HepG2 (cell line): ENCODE data around the gene ADCYAP1R1. TPM values are rescaled to one million over a fixed set of nuclear protein-coding genes. Genes with fewer than 3 reads are reported as not detected.

Experiments used
- ATAC-seq: fragments of 200-7000 bp; cut with Tn5 transposase; 3 replicates; pipeline ENCODE4 v1.9.1; 2020; ENCODE audit warnings: mild to moderate bottlenecking, moderate library complexity
- BruUV-seq: library from RNA; stranded (reverse); fragments of 400-500 nt; replicated peaks from 2 replicates; lab custom pipeline; 2021; lab: Mats Ljungman, UMichigan
- CTCF ChIA-PET: fragments of 300-600 bp; formaldehyde crosslinking; extraction: SDS; loops from one replicate; lab custom pipeline; 2021; ENCODE audit warnings: low total read pairs, inconsistent platforms, low intra/inter-chr PET ratio; lab: Yijun Ruan, JAX
- POLR2A ChIA-PET: fragments of 350-600 bp; sonication (Branson Sonifier 250); formaldehyde crosslinking; loops from one replicate; lab custom pipeline; 2020; ENCODE audit warnings: antibody characterized with exemption, inconsistent platforms; lab: Yijun Ruan, JAX
- DNase-seq: peaks from one replicate; pipeline ENCODE4 v3.0.0-alpha.2; 2015; ENCODE audit warnings: low spot score
- FAIRE-seq: peaks from 3 replicates; lab custom pipeline; 2011; peaks lifted over from hg19 to GRCh38; lab: Jason Lieb, UNC
- H2AFZ ChIP-seq: one replicate; pipeline ENCODE4 v1.6.1; 2011; ENCODE audit warnings: low read length, inconsistent platforms
- H3K27ac ChIP-seq: fragments of 300-600 bp; 3 replicates; pipeline ENCODE4 v1.8.0; 2011; ENCODE audit warnings: mixed run types, mild to moderate bottlenecking, mixed read lengths, low read length, inconsistent platforms; ENCODE audit not compliant: insufficient read depth; ENCODE audit errors: extremely low read length
- H3K27me3 ChIP-seq, 2 experiments: fragments of 200-600 bp in 1 of 2; 2 replicates in 1 of 2; 3 replicates in 1 of 2; pipeline versions ENCODE4 v1.6.0 to v1.8.0; 2011; ENCODE audit warnings: low read length in 2 of 2, mild to moderate bottlenecking in 2 of 2, moderate library complexity in 2 of 2, inconsistent platforms in 1 of 2; ENCODE audit not compliant: insufficient read depth in 2 of 2, control insufficient read depth in 1 of 2
- H3K36me3 ChIP-seq, 2 experiments: fragments of 200-600 bp in 1 of 2; replicated peaks in 1 of 2; 2 replicates in 1 of 2; 3 replicates in 1 of 2; pipeline versions ENCODE4 v1.5.1 to v1.8.0; 2011; ENCODE audit warnings: low read length in 2 of 2, inconsistent platforms in 1 of 2; ENCODE audit not compliant: insufficient read depth in 2 of 2, control insufficient read depth in 1 of 2
- H3K4me1 ChIP-seq: 2 replicates; pipeline ENCODE4 v1.5.1; 2012; ENCODE audit warnings: low read length, inconsistent platforms; ENCODE audit not compliant: insufficient read depth
- H3K4me2 ChIP-seq: 2 replicates; pipeline ENCODE4 v1.6.0; 2011; ENCODE audit warnings: low read depth, low read length, inconsistent platforms
- H3K4me3 ChIP-seq, 3 experiments: fragments of 200-600 bp in 1 of 3; sonication (generic), shearing (Covaris generic) in 1 of 3; replicated peaks in 1 of 3; 2 replicates each; pipeline ENCODE4 v1.5.1; 2011 to 2016; ENCODE audit warnings: low read length in 3 of 3, inconsistent platforms in 2 of 3, low read depth in 2 of 3, mild to moderate bottlenecking in 2 of 3, control low read depth in 1 of 3, mixed read lengths in 1 of 3; ENCODE audit not compliant: insufficient read depth in 1 of 3
- H3K79me2 ChIP-seq: one replicate; pipeline ENCODE4 v1.6.1; 2011; ENCODE audit warnings: low read length, inconsistent platforms; ENCODE audit not compliant: insufficient read depth
- H3K9ac ChIP-seq: 2 replicates; pipeline ENCODE4 v1.6.0; 2011; ENCODE audit warnings: mild to moderate bottlenecking, low read depth, low read length, inconsistent platforms; ENCODE audit not compliant: insufficient read depth
- H3K9me3 ChIP-seq: 2 replicates; pipeline ENCODE4 v1.5.1; 2012; ENCODE audit warnings: mild to moderate bottlenecking, low read length
- H4K20me1 ChIP-seq: 2 replicates; pipeline ENCODE4 v1.6.0; 2011; ENCODE audit warnings: inconsistent platforms, mild to moderate bottlenecking, low read length, moderate library complexity; ENCODE audit not compliant: insufficient read depth
- ARID2 ChIP-seq: sonication (generic); formaldehyde crosslinking; IDR thresholded peaks from 2 replicates; pipeline ENCODE4 v1.8.1; 2022; ENCODE audit warnings: mild to moderate bottlenecking, missing genetic modification reagents, borderline replicate concordance
- ATF7 ChIP-seq, 2 experiments: fragments of 450-650 bp in 1 of 2; sonication (generic) in 1 of 2; formaldehyde crosslinking in 1 of 2; IDR thresholded peaks; 2 replicates each; pipeline versions ENCODE4 v1.4.0 to v1.6.1; 2016 to 2020; ENCODE audit warnings: antibody characterized with exemption in 1 of 2, mild to moderate bottlenecking in 1 of 2, missing genetic modification reagents in 1 of 2
- DNMT3B ChIP-seq: conservative IDR thresholded peaks from 2 replicates; pipeline ENCODE4 v1.6.1; 2016; ENCODE audit warnings: missing biosample characterization, control low read depth
- FOXO1 ChIP-seq: sonication (generic); formaldehyde crosslinking; IDR thresholded peaks from 2 replicates; pipeline ENCODE4 v1.4.0; 2020; ENCODE audit warnings: missing genetic modification reagents
- HMG20B ChIP-seq: conservative IDR thresholded peaks from 2 replicates; pipeline ENCODE4 v1.6.1; 2016; ENCODE audit warnings: missing genetic modification reagents, missing compliant biosample characterization
- ISL2 ChIP-seq: sonication (generic); formaldehyde crosslinking; IDR thresholded peaks from 2 replicates; pipeline ENCODE4 v1.5.0; 2020; ENCODE audit warnings: missing genetic modification reagents
- MNT ChIP-seq: fragments of 450-650 bp; IDR thresholded peaks from 2 replicates; pipeline ENCODE4 v1.6.1; 2016
- PLRG1 ChIP-seq: fragments of 450-650 bp; conservative IDR thresholded peaks from 2 replicates; pipeline ENCODE4 v1.6.1; 2016
- SNAI1 ChIP-seq: sonication (generic); formaldehyde crosslinking; IDR thresholded peaks from 2 replicates; pipeline ENCODE4 v1.5.0; 2020; ENCODE audit warnings: mild to moderate bottlenecking, missing genetic modification reagents, borderline replicate concordance
- ZKSCAN1 ChIP-seq: fragments of 150-350 bp; IDR thresholded peaks from 2 replicates; pipeline ENCODE4 v1.6.1; 2014; ENCODE audit warnings: low read length
- ZNF253 ChIP-seq: sonication (generic); formaldehyde crosslinking; IDR thresholded peaks from 2 replicates; pipeline ENCODE4 v1.8.0; 2022; ENCODE audit warnings: mild to moderate bottlenecking, missing genetic modification reagents, borderline replicate concordance
- ZNF414 ChIP-seq: sonication (generic); formaldehyde crosslinking; IDR thresholded peaks from 2 replicates; pipeline ENCODE4 v1.5.0; 2020; ENCODE audit warnings: missing genetic modification reagents
- ZNF552 ChIP-seq: sonication (generic); formaldehyde crosslinking; IDR thresholded peaks from 2 replicates; pipeline ENCODE4 v1.9.0; 2022; ENCODE audit warnings: missing genetic modification reagents, mild to moderate bottlenecking, borderline replicate concordance
- ZSCAN22 ChIP-seq: sonication (generic); formaldehyde crosslinking; IDR thresholded peaks from 2 replicates; pipeline ENCODE4 v1.4.0; 2020; ENCODE audit warnings: mild to moderate bottlenecking, missing genetic modification reagents
- WGBS: methylation state at CpG from one replicate; pipeline ENCODE4 v1.1.6; 2017; ENCODE audit warnings: low lambda C conversion rate; 5-methylcytosine and 5-hydroxymethylcytosine counted together
- in situ Hi-C: cut with HindIII; loops from 2 replicates; pipeline ENCODE4 v1.10.0; 2017; ENCODE audit warnings: low pct_unique_long_range_greater_than_20kb; ENCODE audit not compliant: extremely low pct_ligation_motif_present
- intact Hi-C: fragments of 100-400 bp; cut with micrococcal nuclease; formaldehyde crosslinking; loops from one replicate; pipeline ENCODE4 v1.10.0; 2022; ENCODE audit not compliant: unreplicated experiment
- polyA plus RNA-seq, 8 experiments: library from polyadenylated mRNA; depleted of rRNA in 3 of 8; stranded (reverse) in 7 of 8; unstranded in 1 of 8; fragments of >200 nt; fragmentation: Illumina TruSeq in 4 of 8; extraction: Trizol in 4 of 8; gene quantifications; 2 replicates each; pipeline versions ENCODE4 v1.2.1 to v1.2.3, GENCODE V29; 2011 to 2016; ENCODE audit warnings: low read depth in 4 of 8, missing spikeins in 1 of 8, mixed read lengths in 1 of 8; ENCODE audit not compliant: insufficient read depth in 1 of 8
- total RNA-seq, 5 experiments: library from RNA; depleted of rRNA; stranded (reverse); fragments of >200 nt; fragmentation: Illumina TruSeq; extraction: Trizol; gene quantifications; 2 replicates each; pipeline ENCODE4 v1.2.3, GENCODE V29; 2016; ENCODE audit warnings: low read depth in 1 of 5

The ADCYAP1R1 gene
- total and polyA plus RNA-seq, 2 of the 13 experiments (the other 11 are each of a cell fraction or from before 2014, with no cell fraction given): not detected

- TF ChIP-seq ATF7 (IDR thresholded peaks at IDR 0.05): no peak
- no peak for TF ChIP-seq ATF7 (CRISPR knock-in tag; IDR thresholded peaks at IDR 0.05)
- no peak for TF ChIP-seq ZNF552 (CRISPR knock-in tag)
- TF ChIP-seq DNMT3B (CRISPR knock-in tag): no peak
- no peak for TF ChIP-seq MNT
Measured at GRCh38 chr7:31145339-31145738, 93.2 kb downstream of the ADCYAP1R1 start (continued).

GRCh38 chr7:31146030-31146429 lies 93.9 kb downstream of the ADCYAP1R1 start:
- Histone ChIP-seq H3K9me3 (no peaks in the 10 kb centered on the region), H3K4me3 (no peak overlapping the region), H3K27me3 (no peaks in the 10 kb centered on the region), H2AFZ (no peak overlapping the region), H3K9ac (no peak overlapping the region), H3K27ac (no peak overlapping the region), H3K4me2 (no peak overlapping the region), H4K20me1 (no peaks in the 10 kb centered on the region), H3K36me3 (no peaks in the 10 kb centered on the region), H3K79me2 (no peaks in the 10 kb centered on the region)
- 0% methylated on average over 1 of the region's 1 CpG for WGBS
- ATAC-seq (no peak), FAIRE-seq (no peak), DNase-seq (no peak)
- ChIA-PET CTCF (no interaction called here), POLR2A (no interaction called here)
- in situ Hi-C loops: no loop called here
- TF ChIP-seq PLRG1 (no peak), SNAI1 (CRISPR knock-in tag) (no peak), FOXO1 (CRISPR knock-in tag) (no peak), ARID2 (CRISPR knock-in tag) (no peak), ZNF253 (CRISPR knock-in tag) (no peak), ZSCAN22 (CRISPR knock-in tag) (no peak), ZKSCAN1 (no peak), HMG20B (CRISPR knock-in tag) (no peak), ISL2 (CRISPR knock-in tag) (no peak), ZNF414 (CRISPR knock-in tag) (no peak)
- TF ChIP-seq, all 625 proteins: peak for 0
- intact Hi-C loops: no loop called here
- no peaks in the 10 kb centered on the region for H3K4me1 ChIP-seq
- BruUV-seq: no TSS peak
